GM10248 (cell line): ENCODE data around the gene LHX6.

Source experiments
- CTCF ChIA-PET: fragments of 300-600 bp; sonication (Branson Sonifier 250); formaldehyde crosslinking; extraction: SDS; loops from one replicate; lab custom pipeline; 2021; ENCODE audit warnings: antibody characterized with exemption; lab: Yijun Ruan, JAX
- POLR2A ChIA-PET: fragments of 350-650 bp; sonication (Branson Sonifier 250); formaldehyde crosslinking; extraction: SDS; loops from one replicate; lab custom pipeline; 2020; ENCODE audit warnings: antibody characterized with exemption; lab: Yijun Ruan, JAX
- DNase-seq: peaks from one replicate; pipeline ENCODE4 v3.0.0; 2012; ENCODE audit errors: extremely low spot score
- TF ChIP-seq, protein P1 (sequence below): IDR thresholded peaks from 2 replicates; pipeline ENCODE4 v1.5.1; 2012; ENCODE audit warnings: mild to moderate bottlenecking, low read depth; ENCODE audit errors: extremely low read depth, missing control alignments, control extremely low read depth

The LHX6 gene

DNA sequence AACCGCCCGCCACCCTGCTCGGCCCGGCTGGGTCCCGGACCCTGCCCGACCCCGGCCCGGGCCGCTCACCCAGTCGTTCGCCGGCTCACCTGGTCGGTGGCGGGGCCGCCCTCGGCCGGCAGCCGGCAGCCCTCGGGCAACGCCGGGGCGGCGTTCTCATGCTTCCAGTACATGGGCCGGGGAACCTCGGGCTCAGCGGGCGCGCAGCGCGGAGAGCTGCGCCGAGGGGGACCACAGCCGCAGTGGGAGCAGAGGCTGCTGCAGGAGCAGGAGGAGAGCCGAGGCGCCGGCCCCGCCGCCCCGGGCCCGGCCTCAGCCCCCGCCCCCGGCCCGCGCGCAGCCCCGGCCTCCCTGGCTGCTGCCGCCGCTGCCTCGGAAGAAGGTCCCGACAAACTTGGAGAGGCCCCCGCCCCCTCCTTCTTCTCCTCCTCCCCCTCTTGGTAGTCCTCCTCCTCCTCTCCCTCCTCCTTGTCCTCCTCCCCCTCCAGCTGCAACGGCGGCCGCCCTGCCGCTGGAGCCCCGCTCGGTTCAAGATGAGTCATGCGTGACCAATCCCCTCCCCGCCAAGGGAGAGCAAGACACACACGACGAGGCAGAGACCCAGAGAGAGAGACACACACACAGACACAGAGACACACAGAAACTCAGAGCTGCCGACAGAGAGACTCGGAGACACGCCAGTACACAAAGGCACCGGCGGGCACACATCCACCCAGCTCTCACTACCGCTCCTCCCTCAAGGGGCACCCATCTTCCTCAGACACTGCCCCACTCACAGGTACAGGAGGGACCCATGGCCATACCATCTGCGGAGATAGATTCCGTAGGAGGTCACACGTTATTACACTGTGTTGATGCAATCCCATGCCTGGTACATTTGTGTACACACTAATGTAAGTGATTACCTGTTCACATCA is at the start of gene LHX6:
LHX6 (minus strand) TSS at position 390 of the 917 bp plus-strand sequence; CDS start at position 173, 217 bp downstream.
- POLR2A ChIA-PET = interaction anchor here (0.6 kb wide), 1 partner anchor 18 kb away, joined by 3 read pairs; no protein-coding TSS in a partner anchor
- CTCF ChIA-PET = no interaction called here
- DNase-seq = peak; percentile 24
- TF ChIP-seq, protein P1, sequence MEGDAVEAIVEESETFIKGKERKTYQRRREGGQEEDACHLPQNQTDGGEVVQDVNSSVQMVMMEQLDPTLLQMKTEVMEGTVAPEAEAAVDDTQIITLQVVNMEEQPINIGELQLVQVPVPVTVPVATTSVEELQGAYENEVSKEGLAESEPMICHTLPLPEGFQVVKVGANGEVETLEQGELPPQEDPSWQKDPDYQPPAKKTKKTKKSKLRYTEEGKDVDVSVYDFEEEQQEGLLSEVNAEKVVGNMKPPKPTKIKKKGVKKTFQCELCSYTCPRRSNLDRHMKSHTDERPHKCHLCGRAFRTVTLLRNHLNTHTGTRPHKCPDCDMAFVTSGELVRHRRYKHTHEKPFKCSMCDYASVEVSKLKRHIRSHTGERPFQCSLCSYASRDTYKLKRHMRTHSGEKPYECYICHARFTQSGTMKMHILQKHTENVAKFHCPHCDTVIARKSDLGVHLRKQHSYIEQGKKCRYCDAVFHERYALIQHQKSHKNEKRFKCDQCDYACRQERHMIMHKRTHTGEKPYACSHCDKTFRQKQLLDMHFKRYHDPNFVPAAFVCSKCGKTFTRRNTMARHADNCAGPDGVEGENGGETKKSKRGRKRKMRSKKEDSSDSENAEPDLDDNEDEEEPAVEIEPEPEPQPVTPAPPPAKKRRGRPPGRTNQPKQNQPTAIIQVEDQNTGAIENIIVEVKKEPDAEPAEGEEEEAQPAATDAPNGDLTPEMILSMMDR = no peak

DNA sequence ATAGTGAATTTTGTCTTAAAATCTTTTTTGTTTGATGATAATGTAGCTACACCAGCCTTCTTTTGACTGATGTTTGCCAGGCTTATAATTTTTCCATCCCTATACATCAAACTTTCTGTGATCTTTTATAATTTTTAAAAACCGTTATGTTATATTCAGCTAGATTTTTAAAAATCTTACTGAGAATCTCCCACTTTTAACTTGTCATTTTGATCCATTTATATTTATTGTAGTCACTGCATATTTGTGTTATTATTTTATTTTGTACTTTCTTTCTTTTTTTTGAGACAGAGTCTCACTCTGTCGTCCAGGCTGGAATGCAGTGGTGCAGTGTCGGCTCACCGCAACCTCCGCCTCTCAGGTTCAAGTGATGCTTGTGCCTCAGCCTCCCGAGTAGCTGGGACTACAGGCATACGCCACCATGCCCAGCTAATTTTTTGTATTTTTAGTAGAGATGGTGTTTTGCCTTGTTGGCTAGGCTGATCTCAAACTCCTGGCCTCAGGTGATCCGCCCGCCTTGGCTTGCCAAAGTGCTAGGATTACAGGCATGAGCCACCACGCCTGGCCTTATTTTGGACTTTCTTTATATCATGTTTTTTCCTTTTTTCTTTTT is 48.6 kb upstream of the LHX6 start:
- CTCF ChIA-PET = interaction anchor here (1.1 kb wide), 1 partner anchor 8 kb away, joined by 3 read pairs; no protein-coding TSS in a partner anchor
- DNase-seq = no peak
- TF ChIP-seq, protein P1 = no peak
- POLR2A ChIA-PET = no interaction called here

DNA sequence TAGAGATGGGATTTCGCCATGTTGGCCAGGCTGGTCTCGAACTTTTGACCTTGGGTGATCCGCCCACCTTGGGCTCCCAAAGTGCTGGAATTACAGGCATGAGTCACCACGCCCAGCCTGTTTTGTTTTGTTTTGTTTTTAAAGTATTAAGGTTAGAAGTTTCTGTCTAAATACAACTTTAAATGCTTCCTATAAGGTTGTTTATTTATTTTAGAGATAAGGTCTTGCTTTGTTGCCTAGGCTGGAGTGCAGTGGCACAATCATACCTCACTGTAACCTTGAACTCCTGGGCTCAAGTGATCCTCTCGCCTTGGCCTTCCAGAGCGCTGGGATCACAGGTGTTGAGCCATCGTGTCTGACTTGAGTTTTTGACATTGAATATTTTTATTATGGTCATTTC is 47.3 kb upstream of the LHX6 start:
- POLR2A ChIA-PET = no interaction called here
- TF ChIP-seq, protein P1 = no peak
- no peak for DNase-seq
- CTCF ChIA-PET = interaction anchor here (1.1 kb wide), 1 partner anchor 9 kb away, joined by 3 read pairs; no protein-coding TSS in a partner anchor

DNA sequence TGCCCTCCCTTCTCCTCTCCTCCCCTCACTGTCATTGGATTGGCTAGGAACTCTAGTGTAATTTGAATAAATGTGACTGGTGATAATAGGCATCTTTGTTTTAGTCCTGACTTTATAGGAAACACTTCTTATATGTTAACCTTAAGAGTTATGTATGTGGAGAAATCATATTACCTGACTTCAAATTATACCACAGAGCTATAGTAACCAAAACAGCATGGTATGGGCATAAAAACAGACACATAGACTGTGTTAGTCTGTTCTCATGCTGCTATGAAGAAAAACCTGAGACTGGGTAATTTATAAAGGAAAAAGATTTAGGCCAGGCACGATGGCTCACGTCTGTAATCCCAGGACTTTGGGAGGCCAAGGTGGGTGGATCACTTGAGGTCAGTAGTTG is 45.3 kb upstream of the LHX6 start:
- POLR2A ChIA-PET = interaction anchor here (0.8 kb wide), 1 partner anchor 11 kb away, joined by 3 read pairs; no protein-coding TSS in a partner anchor
- CTCF ChIA-PET = no interaction called here
- TF ChIP-seq, protein P1 = no peak

DNA sequence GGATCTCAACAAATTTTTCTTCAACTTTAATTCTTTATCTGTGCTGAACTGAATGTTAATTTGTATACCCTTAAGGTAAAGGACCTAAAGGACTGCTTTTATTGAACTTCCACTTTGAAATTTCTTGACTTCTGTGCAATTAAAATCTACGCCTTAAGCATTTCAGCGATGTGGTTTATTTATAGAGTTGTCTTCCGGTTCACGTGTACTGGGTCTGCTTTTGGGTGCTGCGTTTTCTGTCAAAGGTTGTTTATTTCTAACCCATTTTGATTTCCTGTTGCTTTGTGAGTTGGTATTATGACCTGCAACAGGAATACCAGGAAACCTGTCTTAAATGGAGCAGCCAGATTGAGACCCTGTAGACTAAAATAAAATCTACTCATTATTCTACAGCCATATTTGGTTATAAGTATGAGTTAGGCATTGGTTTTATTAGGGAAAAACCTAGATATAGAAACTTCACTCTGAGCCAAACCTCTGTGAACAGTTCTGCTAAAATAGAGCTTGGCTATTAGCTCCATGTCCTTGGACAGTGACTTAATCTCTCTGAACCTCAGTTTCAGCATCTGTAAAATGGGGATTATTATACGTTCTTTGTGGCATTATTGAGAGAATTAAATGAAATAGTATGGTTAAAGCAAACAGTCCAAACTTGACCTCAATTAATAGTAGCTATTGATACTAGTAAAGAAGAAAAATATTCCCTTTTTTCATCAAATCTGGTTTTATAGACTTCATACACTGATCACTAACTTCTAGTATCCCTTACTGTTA is 39.5 kb upstream of the LHX6 start:
- ChIA-PET CTCF (no interaction called here), POLR2A (no interaction called here)
- no peak for DNase-seq
- TF ChIP-seq, protein P1 = no peak

More for the DNA sequence above, 45.3 kb upstream of the LHX6 start:
- no peak for DNase-seq
